ENCODE data around the gene CENPF.
"Not testable (repeated sequence)": the region's sequence is repeated elsewhere in the genome, so short reads cannot be mapped to it uniquely, and the experiment has no call there.

CENPF gene

DNA sequence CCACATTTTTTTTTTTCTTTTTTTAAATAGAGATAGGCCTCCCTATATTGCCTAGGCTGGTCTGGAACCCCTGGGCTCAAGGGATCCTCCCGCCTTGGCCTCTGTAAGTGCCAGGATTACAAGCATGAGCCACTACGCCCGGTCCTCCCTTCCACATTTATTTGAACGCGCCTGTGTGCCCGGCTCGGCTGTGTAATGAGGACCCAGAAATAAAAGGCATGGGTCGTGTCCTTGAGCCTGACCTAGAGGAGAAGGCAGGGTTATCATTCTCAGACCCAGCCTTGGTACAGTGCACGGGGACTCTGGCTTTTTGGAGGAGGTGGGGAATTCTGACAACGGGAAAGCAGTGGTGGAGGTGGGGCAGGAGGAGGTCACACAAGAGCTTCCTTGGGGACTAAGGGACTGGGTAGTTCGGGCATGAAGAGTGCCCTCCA is 841 bp downstream of the CENPF start:
- peak overlapping the region; percentile 78 for H3K4me3 ChIP-seq (ENCODE audit: low read length)
- no peak for DNase-seq (ENCODE audit: low read depth)

DNA sequence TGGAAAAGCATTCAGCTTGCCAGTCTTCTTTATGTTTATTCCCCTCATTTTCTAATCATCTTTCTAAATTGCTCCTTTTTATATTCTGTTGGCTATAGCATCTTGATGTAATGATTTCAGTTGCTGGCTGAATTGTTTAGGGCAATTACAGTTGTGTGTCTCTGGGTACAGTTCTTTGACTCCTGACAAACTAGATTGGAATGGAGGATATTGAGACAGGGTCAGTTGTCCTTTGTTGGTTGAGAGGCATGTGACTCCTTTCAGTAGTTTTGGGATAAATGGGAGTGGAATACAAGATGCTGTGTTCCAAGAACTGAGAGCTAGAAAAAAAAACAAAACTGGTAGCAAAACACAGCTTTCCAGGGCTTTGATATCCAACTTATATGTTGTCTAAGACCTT is 1.5 kb downstream of the CENPF start:
- TF ChIP-seq, protein P1, sequence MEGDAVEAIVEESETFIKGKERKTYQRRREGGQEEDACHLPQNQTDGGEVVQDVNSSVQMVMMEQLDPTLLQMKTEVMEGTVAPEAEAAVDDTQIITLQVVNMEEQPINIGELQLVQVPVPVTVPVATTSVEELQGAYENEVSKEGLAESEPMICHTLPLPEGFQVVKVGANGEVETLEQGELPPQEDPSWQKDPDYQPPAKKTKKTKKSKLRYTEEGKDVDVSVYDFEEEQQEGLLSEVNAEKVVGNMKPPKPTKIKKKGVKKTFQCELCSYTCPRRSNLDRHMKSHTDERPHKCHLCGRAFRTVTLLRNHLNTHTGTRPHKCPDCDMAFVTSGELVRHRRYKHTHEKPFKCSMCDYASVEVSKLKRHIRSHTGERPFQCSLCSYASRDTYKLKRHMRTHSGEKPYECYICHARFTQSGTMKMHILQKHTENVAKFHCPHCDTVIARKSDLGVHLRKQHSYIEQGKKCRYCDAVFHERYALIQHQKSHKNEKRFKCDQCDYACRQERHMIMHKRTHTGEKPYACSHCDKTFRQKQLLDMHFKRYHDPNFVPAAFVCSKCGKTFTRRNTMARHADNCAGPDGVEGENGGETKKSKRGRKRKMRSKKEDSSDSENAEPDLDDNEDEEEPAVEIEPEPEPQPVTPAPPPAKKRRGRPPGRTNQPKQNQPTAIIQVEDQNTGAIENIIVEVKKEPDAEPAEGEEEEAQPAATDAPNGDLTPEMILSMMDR (conservative IDR thresholded peaks at IDR 0.05; ENCODE audit: low read length), result no peak
- H3K4me3 ChIP-seq (ENCODE audit: low read length), result peak overlapping the region; percentile 78
- DNase-seq (ENCODE audit: low read depth), result peak; percentile 40

More for the DNA sequence above, 841 bp downstream of the CENPF start:
- TF ChIP-seq, protein P1 (conservative IDR thresholded peaks at IDR 0.05; ENCODE audit: low read length), result no peak

DNA sequence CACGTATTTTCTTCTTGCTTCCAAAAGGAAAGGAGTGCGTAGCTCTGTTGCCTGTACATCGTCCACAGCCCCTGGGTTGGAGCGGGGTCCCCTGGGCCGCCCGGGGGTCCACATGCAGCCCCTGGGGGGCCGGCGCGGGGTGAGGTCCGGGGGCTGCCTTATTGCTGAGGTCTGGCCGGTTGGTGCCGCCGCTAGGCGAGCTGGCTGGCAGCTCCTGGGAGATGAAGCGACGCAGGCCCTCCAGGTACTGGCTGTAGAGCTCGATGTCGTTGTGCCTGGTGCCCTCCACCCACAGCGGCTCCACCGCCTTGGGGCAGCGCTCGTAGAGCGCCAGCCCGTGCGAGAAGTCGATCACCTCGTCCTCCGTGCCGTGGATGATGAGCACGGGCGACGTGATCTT is 2.5 kb downstream of the CENPF start:
- DNase-seq (ENCODE audit: low read depth); H3K4me3 ChIP-seq (ENCODE audit: low read length): not testable (repeated sequence)

DNA sequence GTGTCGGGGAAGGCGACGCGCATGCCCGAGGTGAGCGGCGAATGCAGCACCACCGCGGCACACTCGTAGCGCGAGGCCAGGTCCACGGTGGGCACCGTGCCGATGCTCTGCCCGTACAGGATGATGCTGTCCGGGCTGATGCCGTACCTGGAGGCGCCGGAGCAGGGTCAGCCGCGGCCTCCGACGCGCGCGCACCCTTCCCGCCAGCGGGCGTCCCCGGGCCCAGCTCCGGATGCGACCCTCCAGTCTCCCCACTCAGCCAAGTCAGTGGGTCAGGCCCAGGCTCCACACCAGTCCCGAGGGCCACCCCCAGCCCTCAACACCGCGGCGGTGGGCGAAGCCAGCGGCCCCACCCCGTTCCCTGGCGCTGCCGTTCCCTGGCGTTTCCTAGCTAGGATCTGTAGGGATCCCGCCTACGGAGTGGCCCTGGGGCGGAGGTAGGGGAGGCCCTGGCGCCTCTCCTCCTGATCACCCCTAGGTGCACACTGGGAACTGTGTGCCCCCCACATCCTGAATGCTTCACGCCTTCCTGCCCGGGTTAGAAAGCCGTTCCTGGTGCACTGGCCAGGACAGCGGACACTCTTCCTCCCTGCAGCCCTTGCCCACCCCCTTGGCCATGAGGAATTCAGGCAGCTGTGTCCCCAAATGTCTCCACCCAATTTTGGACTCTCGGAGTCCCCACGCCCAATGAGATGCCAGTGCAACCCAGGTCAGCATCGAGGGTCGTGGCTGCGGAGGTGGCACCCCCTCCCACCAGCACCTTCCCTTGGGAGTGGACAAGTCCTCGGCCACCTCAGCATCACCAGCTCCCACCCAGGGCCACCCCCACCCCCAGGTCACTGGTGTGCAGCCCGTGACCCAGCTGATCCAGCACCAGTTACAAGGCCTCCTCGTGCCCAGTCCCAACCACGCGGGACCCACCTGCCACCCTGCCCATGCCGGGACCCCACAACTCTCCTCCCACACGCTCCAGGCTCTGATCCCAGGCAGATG is 3.2 kb downstream of the CENPF start:
- not testable (repeated sequence) for DNase-seq (ENCODE audit: low read depth)

DNA sequence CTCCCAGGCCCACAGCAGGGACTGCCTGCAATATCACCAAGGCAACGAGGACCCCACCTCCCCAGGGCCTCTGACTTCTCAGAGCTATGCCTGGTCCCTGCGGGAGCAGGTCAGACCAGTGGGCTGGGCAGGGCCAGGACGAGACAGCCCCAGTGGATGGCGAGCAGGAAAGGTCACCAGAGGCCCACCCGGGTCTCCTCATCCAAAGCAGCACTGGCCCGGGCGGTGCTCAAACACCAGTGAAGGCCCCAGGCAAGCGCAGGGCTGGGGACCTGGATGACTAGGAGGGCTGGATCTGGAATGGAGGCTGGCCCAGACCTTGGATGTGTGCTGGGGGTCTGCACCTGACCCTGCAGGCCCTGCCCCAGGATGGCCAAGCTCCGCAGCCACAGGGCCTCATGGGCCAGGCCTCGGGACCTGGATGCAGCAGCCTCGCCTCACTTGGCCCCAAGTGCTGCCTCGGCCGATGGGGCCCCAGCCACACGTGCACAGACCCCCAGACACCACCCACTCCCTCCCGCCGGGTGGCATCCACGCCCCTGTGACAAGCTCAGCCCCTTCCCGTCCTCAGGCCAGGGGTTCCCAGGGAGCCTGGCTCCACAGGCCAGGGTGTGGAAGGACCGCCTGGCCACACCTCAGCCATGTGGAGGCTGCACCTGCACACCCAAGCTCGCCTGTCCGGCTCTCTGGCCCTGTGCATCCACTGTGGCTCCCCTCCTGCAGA is 4.7 kb downstream of the CENPF start:
- H3K4me3 ChIP-seq (ENCODE audit: low read length); DNase-seq (ENCODE audit: low read depth): not testable (repeated sequence)

More for the DNA sequence above, 3.2 kb downstream of the CENPF start:
- not testable (repeated sequence) for H3K4me3 ChIP-seq (ENCODE audit: low read length)

DNA sequence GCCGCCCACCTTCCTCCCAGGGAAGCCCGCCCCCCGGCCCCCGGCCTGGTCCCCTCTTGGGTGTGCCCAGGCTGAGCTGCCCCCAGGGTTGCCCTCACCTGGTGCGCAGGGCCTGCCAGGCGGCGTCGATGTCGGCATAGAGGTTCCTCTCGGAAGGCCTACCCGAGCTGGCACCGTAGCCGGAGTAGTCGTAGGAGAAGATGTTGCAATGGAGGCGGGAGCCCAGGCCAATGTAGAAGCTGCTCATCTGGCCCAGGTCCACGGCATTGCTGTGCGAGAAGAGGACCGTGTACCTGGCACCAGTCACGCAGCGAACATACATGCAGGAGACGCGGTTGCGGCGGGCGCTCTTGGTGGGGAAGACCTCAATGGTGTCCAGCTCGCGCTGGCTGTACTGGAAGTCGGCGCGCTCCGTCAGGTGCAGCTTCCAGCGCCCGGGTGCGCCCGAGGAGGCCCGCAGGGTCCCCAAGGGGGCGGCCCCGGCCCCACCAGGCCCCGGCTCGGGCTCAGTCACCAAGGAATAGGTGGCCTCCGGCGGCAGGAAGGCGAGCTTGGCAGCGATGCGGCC is 5.3 kb downstream of the CENPF start:
- H3K4me3 ChIP-seq (ENCODE audit: low read length); DNase-seq (ENCODE audit: low read depth): not testable (repeated sequence)

DNA sequence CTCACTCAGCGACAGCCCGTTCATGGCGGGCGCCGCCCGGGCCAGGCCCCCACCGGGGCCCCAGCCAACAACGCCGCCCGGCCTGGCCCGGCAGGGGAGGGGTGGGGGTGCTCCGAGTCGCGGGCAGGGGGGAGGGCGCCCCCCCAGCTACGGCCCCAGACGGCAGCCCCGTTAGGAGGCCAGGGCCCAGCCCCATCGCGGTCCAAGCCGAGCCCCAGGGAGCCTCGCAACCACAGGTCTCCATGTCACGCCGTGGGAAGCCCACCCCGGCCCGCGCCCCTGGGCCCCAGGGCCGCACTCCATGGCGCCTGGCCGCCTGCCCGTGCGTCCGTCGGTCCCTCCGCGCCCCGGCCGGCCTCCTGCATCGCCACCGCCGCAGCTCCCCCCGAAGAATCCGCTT is 5.8 kb downstream of the CENPF start:
- not testable (repeated sequence) for DNase-seq (ENCODE audit: low read depth); H3K4me3 ChIP-seq (ENCODE audit: low read length)

DNA sequence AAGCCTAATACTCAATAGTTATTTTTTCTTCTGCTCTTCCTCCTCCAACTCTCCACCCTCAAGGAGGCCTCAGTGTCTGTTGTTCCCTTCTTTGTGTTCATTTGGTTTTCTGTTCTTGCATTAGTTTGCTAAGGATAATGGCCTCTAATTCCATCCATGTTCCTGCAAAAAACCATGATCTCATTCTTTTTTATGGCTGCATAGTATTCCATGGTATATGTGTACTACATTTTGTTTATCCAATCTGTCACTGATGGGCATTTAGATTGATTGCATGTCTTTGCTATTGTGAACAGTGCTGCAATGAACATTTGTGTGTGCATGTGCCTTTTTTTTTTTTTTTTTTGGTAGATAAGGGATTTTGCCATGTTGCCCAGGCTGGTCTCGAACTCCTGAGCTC is 6.7 kb downstream of the CENPF start:
- TF ChIP-seq, protein P1 (conservative IDR thresholded peaks at IDR 0.05; ENCODE audit: low read length), result no peak
- H3K4me3 ChIP-seq (ENCODE audit: low read length), result no peak overlapping the region

DNA sequence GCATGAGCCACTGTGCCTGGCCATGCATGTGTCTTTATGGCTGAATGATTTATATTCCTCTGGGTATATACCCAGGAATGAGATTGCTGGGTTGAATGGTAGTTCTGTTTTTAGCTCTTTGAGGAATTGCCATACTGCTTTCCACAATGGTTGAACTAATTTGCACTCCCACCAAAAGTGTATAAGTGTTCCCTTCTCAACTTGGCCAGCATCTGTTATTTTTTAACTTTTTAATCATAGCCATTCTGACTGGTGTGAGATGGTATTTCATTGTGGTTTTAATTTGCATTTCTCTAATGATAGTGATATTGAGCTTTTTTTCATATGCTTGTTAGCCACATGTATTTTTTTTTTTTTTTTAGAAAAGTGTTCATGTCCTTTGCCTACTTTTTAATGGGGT is 7.1 kb downstream of the CENPF start:
- H3K4me3 ChIP-seq (ENCODE audit: low read length); DNase-seq (ENCODE audit: low read depth): not testable (repeated sequence)

More for the DNA sequence above, 6.7 kb downstream of the CENPF start:
- DNase-seq (ENCODE audit: low read depth), result no peak

DNA sequence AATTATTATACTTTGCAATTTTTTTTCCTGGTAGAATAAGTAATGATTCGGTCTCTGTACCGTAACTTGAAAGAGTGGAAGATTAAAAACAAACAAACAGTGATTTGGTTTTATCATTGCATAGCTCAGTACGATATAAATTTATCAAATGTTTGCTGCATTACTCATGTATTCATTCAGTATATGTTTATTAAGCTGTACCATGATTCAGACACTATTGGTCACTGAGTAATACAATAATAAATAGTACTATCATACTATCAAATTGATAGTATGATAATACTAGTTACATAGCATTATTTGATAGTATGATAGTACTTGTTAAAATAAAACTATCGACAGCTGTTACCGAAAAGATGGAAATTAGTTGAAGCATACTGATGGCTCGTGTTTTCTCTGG is 12.1 kb downstream of the CENPF start:
- no peak for DNase-seq (ENCODE audit: low read depth)
- no peak overlapping the region for H3K4me3 ChIP-seq (ENCODE audit: low read length)
- TF ChIP-seq, protein P1 (conservative IDR thresholded peaks at IDR 0.05; ENCODE audit: low read length), result no peak
